Gastrocnemius medialis (tissue), 4 donors: Measurements from ENCODE around the gene LAMA3. TPM values are rescaled to one million over a fixed set of nuclear protein-coding genes. Genes with fewer than 3 reads are reported as not detected.

Source experiments
- ATAC-seq, 2 donors: fragments of 150-250 bp; one replicate each; pipeline ENCODE4 v1.9.1; 2016
- DNase-seq, 2 donors: peaks; one replicate each; pipeline ENCODE4 v3.0.0-alpha.2; 2019
- H3K27ac ChIP-seq, 4 donors: fragments of 200-600 bp; sonication (generic); 1 replicate in 1 of 4; 2 replicates in 3 of 4; pipeline ENCODE4 v1.5.1; 2016 to 2018; ENCODE audit warnings: mild to moderate bottlenecking in 2 of 4, moderate library complexity in 1 of 4
- H3K27me3 ChIP-seq, 3 donors: fragments of 200-600 bp; sonication (generic) in 2 of 3; 1 replicate in 1 of 3; 2 replicates in 2 of 3; pipeline versions ENCODE4 v1.5.1 to v1.6.0; 2016 to 2019; ENCODE audit warnings: mild to moderate bottlenecking in 1 of 3, moderate library complexity in 1 of 3
- H3K36me3 ChIP-seq, 2 donors: fragments of 200-600 bp; sonication (generic) in 1 of 2; one replicate each; pipeline ENCODE4 v1.5.1; 2017 to 2018
- H3K4me1 ChIP-seq, 2 donors: fragments of 200-600 bp; sonication (generic) in 1 of 2; one replicate each; pipeline ENCODE4 v1.5.1; 2016 to 2017; ENCODE audit warnings: mild to moderate bottlenecking in 2 of 2
- H3K4me3 ChIP-seq, 4 donors: fragments of 200-600 bp; sonication (generic) in 3 of 4; 1 replicate in 1 of 4; 2 replicates in 3 of 4; pipeline ENCODE4 v1.5.1; 2016 to 2019; ENCODE audit warnings: mild to moderate bottlenecking in 2 of 4
- H3K9me3 ChIP-seq, 3 donors: fragments of 200-600 bp; sonication (generic) in 2 of 3; 1 replicate in 1 of 3; 2 replicates in 2 of 3; pipeline ENCODE4 v1.5.1; 2016 to 2019
- CTCF ChIP-seq, 5 experiments: fragments of 450-650 bp in 3 of 5; fragments of 200-600 bp in 2 of 5; sonication (generic) in 2 of 5; IDR thresholded peaks in 4 of 5; conservative IDR thresholded peaks in 1 of 5; 1 replicate in 4 of 5; 2 replicates in 1 of 5; pipeline ENCODE4 v1.5.1; 2016 to 2019; ENCODE audit warnings: antibody characterized with exemption in 5 of 5, mild to moderate bottlenecking in 3 of 5, moderate library complexity in 3 of 5
- POLR2A ChIP-seq, 2 donors: fragments of 450-650 bp; IDR thresholded peaks; one replicate each; pipeline ENCODE4 v1.6.1; 2017; ENCODE audit warnings: antibody characterized with exemption in 2 of 2, mild to moderate bottlenecking in 2 of 2, moderate library complexity in 2 of 2
- in situ Hi-C, 4 donors: fragments of 200-750 bp; cut with MboI; loops; one replicate each; pipeline versions ENCODE4 v1.15.0 to v1.8.0; 2017; ENCODE audit warnings: low sequenced_read_pairs in 4 of 4
- intact Hi-C: fragments of 100-400 bp; cut with DNase I; formaldehyde crosslinking; loops from one replicate; pipeline ENCODE4 v1.15.1; 2023; ENCODE audit warnings: low total_unique reads
- total RNA-seq, 4 donors: library from RNA; depleted of rRNA; stranded (reverse); fragments of >200 nt; gene quantifications; one replicate each; pipeline versions ENCODE4 v1.1.0 to v1.2.3, GENCODE V29; 2016

The LAMA3 gene
- total RNA-seq, 4 donors from 2014 or later, result 1.1 to 5.3 (median 2.1) TPM

- no peaks in the 10 kb centered on the region for H3K27me3 ChIP-seq
- H3K4me3 ChIP-seq, result no peak overlapping the region
- intact Hi-C loops, result no loop called here
- no peak overlapping the region for H3K27ac ChIP-seq
- TF ChIP-seq CTCF (IDR thresholded peaks at IDR 0.05 in 4 of 5, conservative IDR thresholded peaks at IDR 0.05 in 1 of 5) (no peak), POLR2A (IDR thresholded peaks at IDR 0.05) (no peak)
- no peaks in the 10 kb centered on the region for H3K36me3 ChIP-seq
- in situ Hi-C loops, result no loop called here
- DNase-seq, result no peak
- no peaks in the 10 kb centered on the region for H3K9me3 ChIP-seq
- H3K4me1 ChIP-seq, result no peaks in the 10 kb centered on the region
- no peak for ATAC-seq
Measured at GRCh38 chr18:23943104-23943503, 253.9 kb downstream of the LAMA3 start.

GRCh38 chr18:23943903-23944624 lies 254.8 kb downstream of the LAMA3 start:
- ATAC-seq, result no peak
- Histone ChIP-seq H3K4me1 (no peaks in the 10 kb centered on the region), H3K9me3 (no peaks in the 10 kb centered on the region), H3K36me3 (no peaks in the 10 kb centered on the region), H3K27ac (no peak overlapping the region), H3K27me3 (no peaks in the 10 kb centered on the region), H3K4me3 (no peak overlapping the region)
- in situ Hi-C loops (no loop called here), intact Hi-C loops (no loop called here)
- no peak for DNase-seq
- TF ChIP-seq POLR2A (IDR thresholded peaks at IDR 0.05) (no peak), CTCF (IDR thresholded peaks at IDR 0.05 in 4 of 5, conservative IDR thresholded peaks at IDR 0.05 in 1 of 5) (no peak)

- Histone ChIP-seq H3K4me1 (no peaks in the 10 kb centered on the region), H3K27ac (no peak overlapping the region)
- intact Hi-C loops, result no loop called here
Measured at GRCh38 chr18:23945416-23946079, 256.3 kb downstream of the LAMA3 start.

GRCh38 chr18:23949863-23950262 lies 260.6 kb downstream of the LAMA3 start:
- TF ChIP-seq POLR2A (IDR thresholded peaks at IDR 0.05) (no peak), CTCF (IDR thresholded peaks at IDR 0.05 in 4 of 5, conservative IDR thresholded peaks at IDR 0.05 in 1 of 5) (no peak)
- no peak overlapping the region for H3K4me3 ChIP-seq
- H3K4me1 ChIP-seq, result no peaks in the 10 kb centered on the region
- H3K27me3 ChIP-seq, result no peaks in the 10 kb centered on the region
- no peaks in the 10 kb centered on the region for H3K36me3 ChIP-seq
- DNase-seq (no peak), ATAC-seq (no peak)
- H3K9me3 ChIP-seq, result no peaks in the 10 kb centered on the region
- in situ Hi-C loops, result no loop called here
- no peak overlapping the region for H3K27ac ChIP-seq
- intact Hi-C loops, result loop anchor here (10.0 kb wide), 1 partner anchor 125 kb away; no protein-coding TSS in a partner anchor

More at GRCh38 chr18:23945416-23946079, 256.3 kb downstream of the LAMA3 start:
- no peaks in the 10 kb centered on the region for H3K9me3 ChIP-seq
- no peaks in the 10 kb centered on the region for H3K36me3 ChIP-seq
- no peak for ATAC-seq
- H3K4me3 ChIP-seq, result no peak overlapping the region
- in situ Hi-C loops, result no loop called here
- TF ChIP-seq CTCF (IDR thresholded peaks at IDR 0.05 in 4 of 5, conservative IDR thresholded peaks at IDR 0.05 in 1 of 5) (no peak), POLR2A (IDR thresholded peaks at IDR 0.05) (no peak)
- no peaks in the 10 kb centered on the region for H3K27me3 ChIP-seq
- no peak for DNase-seq
